Measurements from ENCODE around the gene TMEM150C. TPM values are rescaled to one million over a fixed set of nuclear protein-coding genes. Genes with fewer than 3 reads are reported as not detected.

The TMEM150C gene
- polyA plus RNA-seq, 1 experiment: 0.96 TPM

DNA sequence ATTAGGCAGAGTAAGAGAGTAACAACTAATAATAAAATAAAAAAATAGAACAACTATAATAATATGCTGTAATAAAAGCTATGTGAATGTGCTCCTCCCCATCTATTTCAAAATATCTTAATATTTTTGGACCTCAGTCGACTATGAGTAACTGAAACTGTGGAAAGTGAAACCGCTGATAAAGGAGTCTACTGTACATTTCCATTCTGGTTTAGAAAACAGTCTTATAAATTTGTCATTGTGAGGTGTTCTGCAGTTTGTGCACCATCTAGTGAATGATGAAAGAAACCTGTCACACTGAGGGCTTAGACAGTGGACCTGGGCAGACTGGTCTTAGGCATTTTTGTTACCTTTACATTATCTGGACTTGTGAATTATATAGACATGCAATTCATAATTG is 42.0 kb downstream of the TMEM150C start:
- Histone ChIP-seq H3K4me3 (ENCODE audit: low read depth, low read length) (no peak overlapping the region), H3K36me3 (ENCODE audit: control insufficient read depth, insufficient read depth, low read length) (no peaks in the 10 kb centered on the region), H3K27me3 (ENCODE audit: control insufficient read depth, insufficient read depth, low read length) (no peaks in the 10 kb centered on the region)
- POLR2A ChIA-PET: no interaction called here
- no peak for TF ChIP-seq CTCF (IDR thresholded peaks at IDR 0.05; ENCODE audit: insufficient read depth, low read depth, low read length)
- CTCF ChIA-PET: no interaction called here
- DNase-seq (ENCODE audit: low read depth): no peak

GRCh38 chr4:82519072-82519471 is 42.7 kb downstream of the TMEM150C start:
- no peak overlapping the region for H3K4me3 ChIP-seq (ENCODE audit: low read depth, low read length)
- H3K27me3 ChIP-seq (ENCODE audit: control insufficient read depth, insufficient read depth, low read length): no peaks in the 10 kb centered on the region
- no peak for DNase-seq (ENCODE audit: low read depth)
- TF ChIP-seq CTCF (IDR thresholded peaks at IDR 0.05; ENCODE audit: insufficient read depth, low read depth, low read length): no peak
- no peaks in the 10 kb centered on the region for H3K36me3 ChIP-seq (ENCODE audit: control insufficient read depth, insufficient read depth, low read length)
- ChIA-PET CTCF (no interaction called here), POLR2A (no interaction called here)

- DNase-seq (ENCODE audit: low read depth): no peak
- Histone ChIP-seq H3K4me3 (ENCODE audit: low read depth, low read length) (no peak overlapping the region), H3K36me3 (ENCODE audit: control insufficient read depth, insufficient read depth, low read length) (no peaks in the 10 kb centered on the region), H3K27me3 (ENCODE audit: control insufficient read depth, insufficient read depth, low read length) (peaks cover 3% of the 10 kb centered on the region; the same call in 1 of the 2 replicates)
- ChIA-PET POLR2A (no interaction called here), CTCF (interaction anchor here (1.3 kb wide), 1 partner anchor 10 kb away, joined by 3 read pairs; no protein-coding TSS in a partner anchor)
- no peak for TF ChIP-seq CTCF (IDR thresholded peaks at IDR 0.05; ENCODE audit: insufficient read depth, low read depth, low read length)
Observed at GRCh38 chr4:82517043-82517442, 44.7 kb downstream of the TMEM150C start.

DNA sequence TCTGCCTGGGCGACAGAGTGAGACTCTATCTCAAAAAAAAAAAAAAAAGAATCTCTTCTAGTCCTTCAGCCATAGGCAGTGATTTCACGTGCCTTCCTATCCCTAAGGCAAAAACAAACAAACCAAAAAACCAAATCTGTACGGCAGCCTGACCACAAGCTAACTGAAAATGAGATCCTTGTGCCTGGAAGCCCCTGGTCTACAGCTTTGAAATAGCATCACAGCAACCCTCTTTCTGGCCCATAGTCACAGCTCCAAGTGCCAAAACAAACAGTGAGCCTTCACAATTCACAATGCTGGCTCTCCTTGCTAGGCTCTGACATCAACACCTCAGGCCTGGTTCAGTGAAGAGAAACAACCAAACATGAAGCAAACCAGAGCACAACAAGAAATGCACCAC is 46.1 kb downstream of the TMEM150C start:
- DNase-seq (ENCODE audit: low read depth): peak; percentile 52
- Histone ChIP-seq H3K36me3 (ENCODE audit: control insufficient read depth, insufficient read depth, low read length) (no peaks in the 10 kb centered on the region), H3K4me3 (ENCODE audit: low read depth, low read length) (no peak overlapping the region), H3K27me3 (ENCODE audit: control insufficient read depth, insufficient read depth, low read length) (peaks cover 3% of the 10 kb centered on the region; the same call in 1 of the 2 replicates)
- no peak for TF ChIP-seq CTCF (IDR thresholded peaks at IDR 0.05; ENCODE audit: insufficient read depth, low read depth, low read length)
- ChIA-PET POLR2A (interaction anchor here (0.5 kb wide), 1 partner anchor 53 kb away, joined by 3 read pairs; no protein-coding TSS in a partner anchor), CTCF (interaction anchor here (1.3 kb wide), 1 partner anchor 9 kb away, joined by 3 read pairs; no protein-coding TSS in a partner anchor)

DNA sequence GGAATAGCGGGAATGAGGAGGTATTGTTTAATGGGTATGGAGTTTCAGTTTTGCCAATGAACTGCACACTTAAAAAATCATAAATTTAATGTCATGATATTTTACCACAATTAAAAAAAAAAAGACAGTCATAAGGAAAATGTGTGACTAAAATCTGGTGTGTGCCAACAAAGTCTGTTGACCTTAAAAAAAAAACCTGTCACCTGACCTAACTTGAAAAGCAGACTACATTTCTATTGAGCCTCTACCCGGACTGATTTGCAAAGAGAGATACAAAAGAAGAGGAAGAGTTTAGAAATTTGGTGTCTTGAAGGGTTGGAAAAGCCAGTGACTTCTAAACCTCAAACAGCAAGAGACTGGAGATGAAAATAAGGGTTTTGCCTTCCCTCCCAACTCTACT is 48.4 kb downstream of the TMEM150C start:
- H3K27me3 ChIP-seq (ENCODE audit: control insufficient read depth, insufficient read depth, low read length): peaks cover 3% of the 10 kb centered on the region; the same call in 1 of the 2 replicates
- no peak overlapping the region for H3K4me3 ChIP-seq (ENCODE audit: low read depth, low read length)
- no peak for DNase-seq (ENCODE audit: low read depth)
- ChIA-PET POLR2A (no interaction called here), CTCF (interaction anchor here (0.6 kb wide), 1 partner anchor 305 kb away, joined by 3 read pairs; no protein-coding TSS in a partner anchor)
- TF ChIP-seq CTCF (IDR thresholded peaks at IDR 0.05; ENCODE audit: insufficient read depth, low read depth, low read length): no peak
- no peaks in the 10 kb centered on the region for H3K36me3 ChIP-seq (ENCODE audit: control insufficient read depth, insufficient read depth, low read length)

All from BJ (cell line).